Mucosa of stomach (tissue), 1 donor: ENCODE measurements around the gene CSTF1.

Experiments
- H3K27me3 ChIP-seq: one replicate; pipeline ENCODE4 v1.7.0; 2013; ENCODE audit warnings: mild to moderate bottlenecking, low read length; ENCODE audit not compliant: control insufficient read depth, insufficient read depth
- H3K36me3 ChIP-seq: one replicate; pipeline ENCODE4 v1.7.0; 2013; ENCODE audit warnings: low read length; ENCODE audit not compliant: control insufficient read depth, insufficient read depth
- H3K4me1 ChIP-seq: one replicate; pipeline ENCODE4 v1.7.0; 2013; ENCODE audit warnings: mild to moderate bottlenecking, low read length; ENCODE audit not compliant: control insufficient read depth, insufficient read depth
- H3K4me3 ChIP-seq: one replicate; pipeline ENCODE4 v1.7.0; 2013; ENCODE audit warnings: low read length
- H3K9ac ChIP-seq: one replicate; pipeline ENCODE4 v1.7.0; 2013; ENCODE audit warnings: mild to moderate bottlenecking, low read length, moderate library complexity
- H3K9me3 ChIP-seq: one replicate; pipeline ENCODE4 v1.7.0; 2013; ENCODE audit warnings: mild to moderate bottlenecking, low read length, moderate library complexity; ENCODE audit not compliant: control insufficient read depth
- donor health status: Pancreatic carcinoma.

The CSTF1 gene

GRCh38 chr20:56424931-56425330 is 32.5 kb downstream of the CSTF1 start:
- Histone ChIP-seq H3K9ac (no peak overlapping the region), H3K27me3 (no peaks in the 10 kb centered on the region), H3K36me3 (no peaks in the 10 kb centered on the region), H3K4me1 (peaks cover 10% of the 10 kb centered on the region), H3K4me3 (no peak overlapping the region), H3K9me3 (no peaks in the 10 kb centered on the region)

- H3K4me1 ChIP-seq, result peaks cover 10% of the 10 kb centered on the region
- no peaks in the 10 kb centered on the region for H3K27me3 ChIP-seq
- no peaks in the 10 kb centered on the region for H3K36me3 ChIP-seq
- no peak overlapping the region for H3K4me3 ChIP-seq
- H3K9ac ChIP-seq, result no peak overlapping the region
- H3K9me3 ChIP-seq, result no peaks in the 10 kb centered on the region
Observed at GRCh38 chr20:56426026-56426425, 33.6 kb downstream of the CSTF1 start.

GRCh38 chr20:56426926-56427325 is 34.5 kb downstream of the CSTF1 start:
- Histone ChIP-seq H3K4me3 (no peak overlapping the region), H3K27me3 (no peaks in the 10 kb centered on the region), H3K4me1 (peaks cover 10% of the 10 kb centered on the region), H3K9ac (no peak overlapping the region), H3K9me3 (no peaks in the 10 kb centered on the region), H3K36me3 (no peaks in the 10 kb centered on the region)

- Histone ChIP-seq H3K27me3 (no peaks in the 10 kb centered on the region), H3K4me1 (peaks cover 3% of the 10 kb centered on the region), H3K9me3 (no peaks in the 10 kb centered on the region), H3K36me3 (no peaks in the 10 kb centered on the region), H3K4me3 (no peak overlapping the region), H3K9ac (no peak overlapping the region)
Observed at GRCh38 chr20:56427797-56428196, 35.4 kb downstream of the CSTF1 start.

- no peaks in the 10 kb centered on the region for H3K27me3 ChIP-seq
- no peaks in the 10 kb centered on the region for H3K9me3 ChIP-seq
- no peaks in the 10 kb centered on the region for H3K36me3 ChIP-seq
- no peaks in the 10 kb centered on the region for H3K4me1 ChIP-seq
- no peak overlapping the region for H3K9ac ChIP-seq
- H3K4me3 ChIP-seq, result no peak overlapping the region
Observed at GRCh38 chr20:56428410-56428809, 36.0 kb downstream of the CSTF1 start.

GRCh38 chr20:56428881-56429280 is 36.4 kb downstream of the CSTF1 start:
- no peaks in the 10 kb centered on the region for H3K9me3 ChIP-seq
- no peaks in the 10 kb centered on the region for H3K36me3 ChIP-seq
- no peaks in the 10 kb centered on the region for H3K4me1 ChIP-seq
- no peak overlapping the region for H3K9ac ChIP-seq
- H3K4me3 ChIP-seq, result no peak overlapping the region
- H3K27me3 ChIP-seq, result no peaks in the 10 kb centered on the region

GRCh38 chr20:56429502-56429901 is 37.1 kb downstream of the CSTF1 start:
- Histone ChIP-seq H3K9me3 (no peaks in the 10 kb centered on the region), H3K9ac (no peak overlapping the region), H3K36me3 (no peaks in the 10 kb centered on the region), H3K4me1 (no peaks in the 10 kb centered on the region), H3K4me3 (no peak overlapping the region), H3K27me3 (no peaks in the 10 kb centered on the region)

- Histone ChIP-seq H3K9ac (no peak overlapping the region), H3K4me3 (no peak overlapping the region), H3K36me3 (no peaks in the 10 kb centered on the region), H3K9me3 (no peaks in the 10 kb centered on the region), H3K27me3 (no peaks in the 10 kb centered on the region), H3K4me1 (no peaks in the 10 kb centered on the region)
Observed at GRCh38 chr20:56429941-56430340, 37.5 kb downstream of the CSTF1 start.

GRCh38 chr20:56430461-56430860 is 38.0 kb downstream of the CSTF1 start:
- Histone ChIP-seq H3K9me3 (no peaks in the 10 kb centered on the region), H3K4me3 (no peak overlapping the region), H3K27me3 (no peaks in the 10 kb centered on the region), H3K36me3 (no peaks in the 10 kb centered on the region), H3K9ac (no peak overlapping the region), H3K4me1 (no peaks in the 10 kb centered on the region)

GRCh38 chr20:56430957-56431356 is 38.5 kb downstream of the CSTF1 start:
- Histone ChIP-seq H3K4me3 (no peak overlapping the region), H3K9ac (no peak overlapping the region), H3K36me3 (no peaks in the 10 kb centered on the region), H3K27me3 (no peaks in the 10 kb centered on the region), H3K4me1 (no peaks in the 10 kb centered on the region), H3K9me3 (no peaks in the 10 kb centered on the region)

- H3K4me1 ChIP-seq, result no peaks in the 10 kb centered on the region
- no peak overlapping the region for H3K9ac ChIP-seq
- no peaks in the 10 kb centered on the region for H3K9me3 ChIP-seq
- H3K27me3 ChIP-seq, result no peaks in the 10 kb centered on the region
- no peaks in the 10 kb centered on the region for H3K36me3 ChIP-seq
- no peak overlapping the region for H3K4me3 ChIP-seq
Observed at GRCh38 chr20:56431471-56431870, 39.0 kb downstream of the CSTF1 start.

GRCh38 chr20:56433221-56433879 is 40.9 kb downstream of the CSTF1 start:
- Histone ChIP-seq H3K9me3 (no peaks in the 10 kb centered on the region), H3K4me1 (no peaks in the 10 kb centered on the region), H3K4me3 (no peak overlapping the region), H3K27me3 (no peaks in the 10 kb centered on the region), H3K36me3 (no peaks in the 10 kb centered on the region), H3K9ac (no peak overlapping the region)

- H3K9ac ChIP-seq, result no peak overlapping the region
Observed at GRCh38 chr20:56433880-56434255, 41.4 kb downstream of the CSTF1 start.

More at GRCh38 chr20:56433880-56434255, 41.4 kb downstream of the CSTF1 start:
- Histone ChIP-seq H3K27me3 (no peaks in the 10 kb centered on the region), H3K9me3 (no peaks in the 10 kb centered on the region), H3K4me3 (no peak overlapping the region), H3K36me3 (no peaks in the 10 kb centered on the region), H3K4me1 (no peaks in the 10 kb centered on the region)
